ENCODE results near the gene ZCCHC10.
"Not testable (repeated sequence)": the region's sequence is repeated elsewhere in the genome, so short reads cannot be mapped to it uniquely, and the experiment has no call there.

ZCCHC10 gene

DNA sequence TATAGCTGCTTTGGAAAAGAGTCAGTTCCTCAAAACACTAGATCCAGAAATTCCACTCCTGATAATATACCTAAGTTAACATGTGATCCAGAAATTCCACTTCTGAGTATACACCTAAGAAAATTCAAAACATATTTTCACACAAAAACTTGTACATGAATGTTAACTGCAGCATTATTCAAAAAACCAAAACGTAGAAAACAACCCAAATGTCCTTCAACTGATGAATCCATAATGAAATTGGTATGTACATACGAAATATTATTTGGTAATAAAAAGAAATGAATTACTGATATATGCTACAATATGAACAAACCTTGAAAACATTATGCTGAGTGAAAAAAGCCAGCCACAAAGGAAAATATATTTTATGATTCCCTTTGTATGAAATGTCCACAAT, 46.4 kb downstream of the ZCCHC10 start:
- WGBS (ENCODE audit: insufficient coverage): no CpG with 5 or more reads among the region's 2 CpGs
- ChIA-PET CTCF (no interaction called here), POLR2A (no interaction called here)
- H3K4me1 ChIP-seq (ENCODE audit: control extremely low read depth in 1 of 4, control insufficient read depth in 4 of 4, insufficient read depth in 4 of 4, low read length in 3 of 4): no peaks in the 10 kb centered on the region
- no peak for DNase-seq
- no peak overlapping the region for H3K4me3 ChIP-seq (ENCODE audit: control insufficient read depth in 1 of 7, extremely low read depth in 1 of 7, insufficient read depth in 4 of 7, low read depth in 2 of 7, low read length in 6 of 7)
- no peaks in the 10 kb centered on the region for H3K27me3 ChIP-seq (replicated peaks in 2 of 5; ENCODE audit: control insufficient read depth in 4 of 5, insufficient read depth in 5 of 5, low read length in 4 of 5)
- peaks cover 0 to 3% (median 0%) of the 10 kb centered on the region in 5 experiments for H3K9me3 ChIP-seq (ENCODE audit: control extremely low read depth in 1 of 5, control insufficient read depth in 4 of 5, insufficient read depth in 2 of 5, low read depth in 1 of 5, low read length in 4 of 5)
- no peak overlapping the region for H3K27ac ChIP-seq (ENCODE audit: insufficient read depth in 1 of 2, low read depth in 1 of 2, low read length in 2 of 2, poor library complexity in 1 of 2, severe bottlenecking in 2 of 2)
- no peaks in the 10 kb centered on the region for H3K36me3 ChIP-seq (ENCODE audit: control insufficient read depth in 4 of 4, insufficient read depth in 4 of 4, low read length in 3 of 4)

- ChIA-PET POLR2A (no interaction called here), CTCF (no interaction called here)
- no peaks in the 10 kb centered on the region for H3K4me1 ChIP-seq (ENCODE audit: control extremely low read depth in 1 of 4, control insufficient read depth in 4 of 4, insufficient read depth in 4 of 4, low read length in 3 of 4)
- 83% methylated on average over 2 of the region's 3 CpGs for WGBS (ENCODE audit: insufficient coverage)
- no peak overlapping the region for H3K4me3 ChIP-seq (ENCODE audit: control insufficient read depth in 1 of 7, extremely low read depth in 1 of 7, insufficient read depth in 4 of 7, low read depth in 2 of 7, low read length in 6 of 7)
- no peaks in the 10 kb centered on the region for H3K36me3 ChIP-seq (ENCODE audit: control insufficient read depth in 4 of 4, insufficient read depth in 4 of 4, low read length in 3 of 4)
- H3K27me3 ChIP-seq (replicated peaks in 2 of 5; ENCODE audit: control insufficient read depth in 4 of 5, insufficient read depth in 5 of 5, low read length in 4 of 5): no peaks in the 10 kb centered on the region
- H3K27ac ChIP-seq (ENCODE audit: insufficient read depth in 1 of 2, low read depth in 1 of 2, low read length in 2 of 2, poor library complexity in 1 of 2, severe bottlenecking in 2 of 2): no peak overlapping the region
- peaks cover 0 to 3% (median 0%) of the 10 kb centered on the region in 5 experiments for H3K9me3 ChIP-seq (ENCODE audit: control extremely low read depth in 1 of 5, control insufficient read depth in 4 of 5, insufficient read depth in 2 of 5, low read depth in 1 of 5, low read length in 4 of 5)
- DNase-seq: peak in 1 of 3 donors; percentile 5
These were observed 46.9 kb downstream of the ZCCHC10 start for GRCh38 chr5:132979367-132979940.

DNA sequence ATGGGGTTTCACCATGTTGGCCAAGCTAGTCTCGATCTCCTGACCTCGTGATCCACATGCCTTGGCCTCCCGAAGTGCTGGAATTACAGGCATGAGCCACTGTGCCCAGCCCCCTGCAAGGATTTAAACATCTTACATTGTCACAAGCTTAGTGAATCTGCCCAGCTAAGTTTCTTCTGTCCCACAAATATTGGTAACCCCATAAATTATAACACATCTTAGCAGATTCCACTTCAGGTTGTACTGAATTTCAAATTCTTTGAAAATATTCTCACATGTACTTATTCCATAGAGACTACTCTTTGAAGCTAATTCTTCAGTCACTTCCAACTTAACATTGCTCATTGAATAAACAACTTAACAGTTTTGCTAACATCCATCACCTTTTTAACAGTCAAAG, 49.5 kb downstream of the ZCCHC10 start:
- Histone ChIP-seq H3K36me3 (ENCODE audit: control insufficient read depth in 4 of 4, insufficient read depth in 4 of 4, low read length in 3 of 4) (no peaks in the 10 kb centered on the region), H3K4me1 (ENCODE audit: control extremely low read depth in 1 of 4, control insufficient read depth in 4 of 4, insufficient read depth in 4 of 4, low read length in 3 of 4) (no peaks in the 10 kb centered on the region), H3K27me3 (replicated peaks in 2 of 5; ENCODE audit: control insufficient read depth in 4 of 5, insufficient read depth in 5 of 5, low read length in 4 of 5) (no peaks in the 10 kb centered on the region), H3K9me3 (ENCODE audit: control extremely low read depth in 1 of 5, control insufficient read depth in 4 of 5, insufficient read depth in 2 of 5, low read depth in 1 of 5, low read length in 4 of 5) (peaks cover 0 to 3% (median 0%) of the 10 kb centered on the region in 5 experiments), H3K4me3 (ENCODE audit: control insufficient read depth in 1 of 7, extremely low read depth in 1 of 7, insufficient read depth in 4 of 7, low read depth in 2 of 7, low read length in 6 of 7) (no peak overlapping the region), H3K27ac (ENCODE audit: insufficient read depth in 1 of 2, low read depth in 1 of 2, low read length in 2 of 2, poor library complexity in 1 of 2, severe bottlenecking in 2 of 2) (no peak overlapping the region)
- CTCF ChIA-PET: no interaction called here
- POLR2A ChIA-PET: no interaction called here
- WGBS (ENCODE audit: insufficient coverage): 100% methylated on average over 3 of the region's 3 CpGs
- no peak for DNase-seq

GRCh38 chr5:132972436-132972828, 53.9 kb downstream of the ZCCHC10 start:
- H3K27me3 ChIP-seq (replicated peaks in 2 of 5; ENCODE audit: control insufficient read depth in 4 of 5, insufficient read depth in 5 of 5, low read length in 4 of 5); H3K36me3 ChIP-seq (ENCODE audit: control insufficient read depth in 4 of 4, insufficient read depth in 4 of 4, low read length in 3 of 4); H3K4me3 ChIP-seq (ENCODE audit: control insufficient read depth in 1 of 7, extremely low read depth in 1 of 7, insufficient read depth in 4 of 7, low read depth in 2 of 7, low read length in 6 of 7); H3K4me1 ChIP-seq (ENCODE audit: control extremely low read depth in 1 of 4, control insufficient read depth in 4 of 4, insufficient read depth in 4 of 4, low read length in 3 of 4); H3K27ac ChIP-seq (ENCODE audit: insufficient read depth in 1 of 2, low read depth in 1 of 2, low read length in 2 of 2, poor library complexity in 1 of 2, severe bottlenecking in 2 of 2); POLR2A ChIA-PET; H3K9me3 ChIP-seq (ENCODE audit: control extremely low read depth in 1 of 5, control insufficient read depth in 4 of 5, insufficient read depth in 2 of 5, low read depth in 1 of 5, low read length in 4 of 5); DNase-seq: not testable (repeated sequence)
- CTCF ChIA-PET: interaction anchor here (1.6 kb wide), 1 partner anchor 30 kb away, joined by 3 read pairs; no protein-coding TSS in a partner anchor
- 97% methylated on average over 5 of the region's 7 CpGs for WGBS (ENCODE audit: insufficient coverage)

GRCh38 chr5:132971483-132972435, 54.6 kb downstream of the ZCCHC10 start:
- Histone ChIP-seq H3K36me3 (ENCODE audit: control insufficient read depth in 4 of 4, insufficient read depth in 4 of 4, low read length in 3 of 4) (no peaks in the 10 kb centered on the region), H3K27me3 (replicated peaks in 2 of 5; ENCODE audit: control insufficient read depth in 4 of 5, insufficient read depth in 5 of 5, low read length in 4 of 5) (no peaks in the 10 kb centered on the region), H3K27ac (ENCODE audit: insufficient read depth in 1 of 2, low read depth in 1 of 2, low read length in 2 of 2, poor library complexity in 1 of 2, severe bottlenecking in 2 of 2) (no peak overlapping the region), H3K4me1 (ENCODE audit: control extremely low read depth in 1 of 4, control insufficient read depth in 4 of 4, insufficient read depth in 4 of 4, low read length in 3 of 4) (no peaks in the 10 kb centered on the region), H3K4me3 (ENCODE audit: control insufficient read depth in 1 of 7, extremely low read depth in 1 of 7, insufficient read depth in 4 of 7, low read depth in 2 of 7, low read length in 6 of 7) (no peak overlapping the region), H3K9me3 (ENCODE audit: control extremely low read depth in 1 of 5, control insufficient read depth in 4 of 5, insufficient read depth in 2 of 5, low read depth in 1 of 5, low read length in 4 of 5) (peaks cover 0 to 1% (median 0%) of the 10 kb centered on the region in 5 experiments)
- POLR2A ChIA-PET: no interaction called here
- 96% methylated on average over 12 of the region's 16 CpGs for WGBS (ENCODE audit: insufficient coverage)
- no peak for DNase-seq
- CTCF ChIA-PET: no interaction called here

- POLR2A ChIA-PET: no interaction called here
- H3K27me3 ChIP-seq (replicated peaks in 2 of 5; ENCODE audit: control insufficient read depth in 4 of 5, insufficient read depth in 5 of 5, low read length in 4 of 5): no peaks in the 10 kb centered on the region
- H3K27ac ChIP-seq (ENCODE audit: insufficient read depth in 1 of 2, low read depth in 1 of 2, low read length in 2 of 2, poor library complexity in 1 of 2, severe bottlenecking in 2 of 2): no peak overlapping the region
- H3K4me1 ChIP-seq (ENCODE audit: control extremely low read depth in 1 of 4, control insufficient read depth in 4 of 4, insufficient read depth in 4 of 4, low read length in 3 of 4): peaks cover 10 to 24% (median 18%) of the 10 kb centered on the region in 4 experiments
- no peak overlapping the region for H3K4me3 ChIP-seq (ENCODE audit: control insufficient read depth in 1 of 7, extremely low read depth in 1 of 7, insufficient read depth in 4 of 7, low read depth in 2 of 7, low read length in 6 of 7)
- no peaks in the 10 kb centered on the region for H3K36me3 ChIP-seq (ENCODE audit: control insufficient read depth in 4 of 4, insufficient read depth in 4 of 4, low read length in 3 of 4)
- H3K9me3 ChIP-seq (ENCODE audit: control extremely low read depth in 1 of 5, control insufficient read depth in 4 of 5, insufficient read depth in 2 of 5, low read depth in 1 of 5, low read length in 4 of 5): no peaks in the 10 kb centered on the region
- CTCF ChIA-PET: interaction anchor here (1.5 kb wide), 1 partner anchor 10 kb away, joined by 3 read pairs; no protein-coding TSS in a partner anchor
- DNase-seq: no peak
- WGBS (ENCODE audit: insufficient coverage): 83% methylated on average over 2 of the region's 4 CpGs
These were observed 61.2 kb downstream of the ZCCHC10 start for GRCh38 chr5:132965120-132965519.

Measured in common myeloid progenitor, CD34-positive (primary cell).